K562 (cell line): Measurements from ENCODE around the gene SKIL. TPM values are rescaled to one million over a fixed set of nuclear protein-coding genes. Genes with fewer than 3 reads are reported as not detected.

ENCODE experiments used
- ATAC-seq: fragments of 200-7000 bp; cut with Tn5 transposase; 3 replicates; pipeline ENCODE4 v1.9.1; 2020; ENCODE audit warnings: moderate library complexity
- BruUV-seq: library from RNA; stranded (reverse); fragments of 400-500 nt; replicated peaks from 2 replicates; lab custom pipeline; 2021; lab: Mats Ljungman, UMichigan
- CTCF ChIA-PET: fragments of 300-600 bp; formaldehyde crosslinking; extraction: SDS; loops from one replicate; lab custom pipeline; 2021; ENCODE audit warnings: low intra/inter-chr PET ratio; lab: Yijun Ruan, JAX
- POLR2A ChIA-PET: fragments of 300-600, 350-650 bp; sonication (Branson Sonifier 250); formaldehyde crosslinking; extraction: SDS; loops from one replicate; lab custom pipeline; 2021; ENCODE audit warnings: antibody characterized with exemption, inconsistent platforms; lab: Yijun Ruan, JAX
- DNase-seq, 4 experiments: peaks; one replicate each; pipeline versions ENCODE4 v3.0.0 to v3.0.0-alpha.2; 2011 to 2018; ENCODE audit warnings: low spot score in 3 of 4, mixed read lengths in 3 of 4; ENCODE audit errors: extremely low read depth in 1 of 4
- FAIRE-seq: peaks from 2 replicates; lab custom pipeline; 2011; peaks lifted over from hg19 to GRCh38; lab: Jason Lieb, UNC
- H2AFZ ChIP-seq: 2 replicates; pipeline ENCODE4 v1.6.0; 2011; ENCODE audit warnings: low read depth, low read length, control low read depth, inconsistent platforms
- H3K27ac ChIP-seq: fragments of 200-600 bp; 3 replicates; pipeline ENCODE4 v1.8.0; 2011; ENCODE audit warnings: low read depth, mild to moderate bottlenecking, control low read depth, inconsistent platforms, low read length, moderate library complexity, mixed read lengths; ENCODE audit errors: extremely low read depth
- H3K27me3 ChIP-seq, 2 experiments: fragments of 300-600 bp in 1 of 2; 2 replicates in 1 of 2; 3 replicates in 1 of 2; pipeline versions ENCODE4 v1.6.0 to v1.8.0; 2011; ENCODE audit warnings: inconsistent platforms in 2 of 2, low read length in 2 of 2, mild to moderate bottlenecking in 1 of 2, mixed read lengths in 1 of 2, moderate library complexity in 1 of 2; ENCODE audit not compliant: control insufficient read depth in 2 of 2, insufficient read depth in 2 of 2
- H3K36me3 ChIP-seq: fragments of 300-600 bp; 3 replicates; pipeline ENCODE4 v1.8.0; 2011; ENCODE audit warnings: mild to moderate bottlenecking, low read length, inconsistent platforms; ENCODE audit not compliant: control insufficient read depth, insufficient read depth
- H3K4me1 ChIP-seq, 2 experiments: fragments of 200-600 bp in 1 of 2; replicated peaks in 1 of 2; 2 replicates in 1 of 2; 3 replicates in 1 of 2; pipeline versions ENCODE4 v1.5.1 to v1.8.0; 2011; ENCODE audit warnings: inconsistent platforms in 2 of 2, low read length in 2 of 2, mild to moderate bottlenecking in 1 of 2, mixed read lengths in 1 of 2, moderate library complexity in 1 of 2; ENCODE audit not compliant: control insufficient read depth in 2 of 2, insufficient read depth in 2 of 2
- H3K4me2 ChIP-seq: 2 replicates; pipeline ENCODE4 v1.6.1; 2011; ENCODE audit warnings: low read length, control low read depth, inconsistent platforms, mixed read lengths; ENCODE audit not compliant: insufficient read depth
- H3K4me3 ChIP-seq: fragments of 200-600 bp; sonication (generic), shearing (Covaris generic); 2 replicates; pipeline ENCODE4 v1.5.1; 2016; ENCODE audit warnings: control low read depth, inconsistent platforms
- H3K79me2 ChIP-seq: fragments of 200-600 bp; 3 replicates; pipeline ENCODE4 v1.8.0; 2011; ENCODE audit warnings: low read length, inconsistent platforms; ENCODE audit not compliant: control insufficient read depth, insufficient read depth
- H3K9ac ChIP-seq, 2 experiments: 2 replicates each; pipeline versions ENCODE4 v1.6.0 to v1.6.1; 2011; ENCODE audit warnings: low read depth in 2 of 2, low read length in 2 of 2, control low read depth in 1 of 2, inconsistent platforms in 1 of 2, mild to moderate bottlenecking in 1 of 2, mixed read lengths in 1 of 2; ENCODE audit not compliant: insufficient read depth in 1 of 2
- H3K9me1 ChIP-seq: one replicate; pipeline ENCODE4 v1.6.0; 2011; ENCODE audit warnings: inconsistent platforms, mild to moderate bottlenecking, low read length, moderate library complexity; ENCODE audit not compliant: control insufficient read depth, insufficient read depth
- H3K9me3 ChIP-seq: replicated peaks from 2 replicates; pipeline ENCODE4 v1.5.1; 2011; ENCODE audit warnings: low read depth, low read length, inconsistent platforms; ENCODE audit not compliant: control insufficient read depth, insufficient read depth
- H4K20me1 ChIP-seq: replicated peaks from 2 replicates; pipeline ENCODE4 v1.6.1; 2011; ENCODE audit warnings: low read length, inconsistent platforms, mixed read lengths; ENCODE audit not compliant: control insufficient read depth, insufficient read depth
- ELK1 ChIP-seq: sonication (generic); formaldehyde crosslinking; IDR thresholded peaks from 2 replicates; pipeline ENCODE4 v1.8.1; 2022; ENCODE audit warnings: missing genetic modification reagents
- GATAD2B ChIP-seq: fragments of 450-650 bp; IDR thresholded peaks from 2 replicates; pipeline ENCODE4 v1.6.1; 2017; ENCODE audit warnings: mild to moderate bottlenecking, borderline replicate concordance
- HDAC6 ChIP-seq: IDR thresholded peaks from 2 replicates; pipeline ENCODE4 v1.6.1; 2012; ENCODE audit warnings: low read depth, mild to moderate bottlenecking, control low read depth, inconsistent platforms, low read length, moderate library complexity
- PTTG1 ChIP-seq: fragments of 450-650 bp; IDR thresholded peaks from 2 replicates; pipeline ENCODE4 v1.6.1; 2016; ENCODE audit warnings: low read depth, mild to moderate bottlenecking, missing genetic modification characterization, missing compliant biosample characterization
- ZBTB40 ChIP-seq, 2 experiments: fragments of 450-650 bp in 1 of 2; sonication (generic) in 1 of 2; formaldehyde crosslinking in 1 of 2; IDR thresholded peaks; 2 replicates each; pipeline versions ENCODE4 v1.7.1 to v1.9.0; 2016 to 2022; ENCODE audit warnings: inconsistent platforms in 1 of 2, mild to moderate bottlenecking in 1 of 2, missing genetic modification reagents in 1 of 2
- ZNF695 ChIP-seq: fragments of 450-650 bp; formaldehyde crosslinking; IDR thresholded peaks from 2 replicates; pipeline ENCODE4 v1.4.0; 2020; ENCODE audit warnings: mild to moderate bottlenecking, moderate library complexity
- WGBS: fragments of 100-300 bp; shearing (Covaris generic); methylation state at CpG from one replicate; pipeline ENCODE4 v1.1.6; 2016; ENCODE audit warnings: low coverage, mixed read lengths; ENCODE audit not compliant: insufficient coverage; ENCODE audit errors: missing lambda C conversion rate; 5-methylcytosine and 5-hydroxymethylcytosine counted together
- in situ Hi-C: fragments of 300-500 bp; cut with MboI; formaldehyde crosslinking; loops from 4 replicates; pipeline ENCODE4 v1.15.0; 2018; ENCODE audit warnings: inconsistent platforms, mixed read lengths
- intact Hi-C: fragments of 100-400 bp; cut with micrococcal nuclease; formaldehyde crosslinking; loops from 2 replicates; pipeline ENCODE4 v1.14.2; 2022
- polyA plus RNA-seq, 8 experiments: library from polyadenylated mRNA; depleted of rRNA in 4 of 8; stranded (reverse) in 5 of 8; unstranded in 3 of 8; fragments of >200 nt; fragmentation: Nextera tagmentation in 2 of 8; fragmentation: Illumina TruSeq in 1 of 8; extraction: Ambion mirVana in 2 of 8; extraction: Trizol in 1 of 8; gene quantifications; 2 replicates each; pipeline versions ENCODE4 v1.2.1 to v1.2.3, GENCODE V29; 2011 to 2014; ENCODE audit warnings: inconsistent platforms in 1 of 8, missing spikeins in 1 of 8
- total RNA-seq, 7 experiments: library from RNA; depleted of rRNA in 6 of 7; stranded (reverse); fragments of >200 nt in 6 of 7; fragmentation: Illumina TruSeq in 2 of 7; extraction: Trizol in 2 of 7; gene quantifications; 2 replicates each; pipeline versions ENCODE4 v1.2.1 to v1.2.3, GENCODE V29; 2011 to 2021; ENCODE audit warnings: low replicate concordance in 1 of 7

The SKIL gene
- total and polyA plus RNA-seq, 9 of the 15 experiments (the other 6 are each of a cell fraction or from before 2014, with no cell fraction given): 4.3 to 19.1 (median 9.7) TPM

GRCh38 chr3:170372190-170372879 is 14.8 kb downstream of the SKIL start:
- no peaks in the 10 kb centered on the region for H3K27me3 ChIP-seq
- no peak for TF ChIP-seq GATAD2B
- no peak for TF ChIP-seq ZNF695 (CRISPR knock-in tag)
- no peak for TF ChIP-seq PTTG1 (tag)
- no peak for TF ChIP-seq ZBTB40 (IDR thresholded peaks at IDR 0.05)
- no peak for TF ChIP-seq ZBTB40 (CRISPR knock-in tag; IDR thresholded peaks at IDR 0.05)
- TF ChIP-seq ELK1 (CRISPR knock-in tag): no peak
- TF ChIP-seq HDAC6: no peak
- H3K79me2 ChIP-seq: peaks cover 27% of the 10 kb centered on the region
- 62% methylated on average over 2 of the region's 2 CpGs for WGBS
- ChIA-PET CTCF (no interaction called here), POLR2A (interaction anchor here (0.8 to 1.5 kb wide), 2 partner anchors 9 to 13 kb away, joined by 3 to 5 read pairs; no protein-coding TSS in a partner anchor)
- H3K4me2 ChIP-seq: no peak overlapping the region
- no peaks in the 10 kb centered on the region for H3K9me3 ChIP-seq
- H3K9me1 ChIP-seq: no peaks in the 10 kb centered on the region
- H3K4me1 ChIP-seq: no peaks in the 10 kb centered on the region; a peak in 1 of 5 replicates
- intact Hi-C loops: no loop called here
- H3K4me3 ChIP-seq: no peak overlapping the region
- DNase-seq (no peak), ATAC-seq (no peak), FAIRE-seq (peak; percentile 35)
- H2AFZ ChIP-seq: no peak overlapping the region
- in situ Hi-C loops: no loop called here
- H4K20me1 ChIP-seq: no peaks in the 10 kb centered on the region
- no peak overlapping the region for H3K9ac ChIP-seq
- BruUV-seq: no TSS peak
- no peaks in the 10 kb centered on the region for H3K36me3 ChIP-seq
- 0 out of 3 replicates have a peak overlapping the region, but pooled peaks have one; percentile 17 for H3K27ac ChIP-seq
